ENCODE results near the gene SPATA32. TPM values are rescaled to one million over a fixed set of nuclear protein-coding genes. Genes with fewer than 3 reads are reported as not detected.
A peak's percentile ranks its signal among the peaks of the same experiment; 100 is the strongest.

SPATA32 gene
- total and polyA plus RNA-seq, 12 donors, result 0.13 to 0.16 TPM; not detected in 10

DNA sequence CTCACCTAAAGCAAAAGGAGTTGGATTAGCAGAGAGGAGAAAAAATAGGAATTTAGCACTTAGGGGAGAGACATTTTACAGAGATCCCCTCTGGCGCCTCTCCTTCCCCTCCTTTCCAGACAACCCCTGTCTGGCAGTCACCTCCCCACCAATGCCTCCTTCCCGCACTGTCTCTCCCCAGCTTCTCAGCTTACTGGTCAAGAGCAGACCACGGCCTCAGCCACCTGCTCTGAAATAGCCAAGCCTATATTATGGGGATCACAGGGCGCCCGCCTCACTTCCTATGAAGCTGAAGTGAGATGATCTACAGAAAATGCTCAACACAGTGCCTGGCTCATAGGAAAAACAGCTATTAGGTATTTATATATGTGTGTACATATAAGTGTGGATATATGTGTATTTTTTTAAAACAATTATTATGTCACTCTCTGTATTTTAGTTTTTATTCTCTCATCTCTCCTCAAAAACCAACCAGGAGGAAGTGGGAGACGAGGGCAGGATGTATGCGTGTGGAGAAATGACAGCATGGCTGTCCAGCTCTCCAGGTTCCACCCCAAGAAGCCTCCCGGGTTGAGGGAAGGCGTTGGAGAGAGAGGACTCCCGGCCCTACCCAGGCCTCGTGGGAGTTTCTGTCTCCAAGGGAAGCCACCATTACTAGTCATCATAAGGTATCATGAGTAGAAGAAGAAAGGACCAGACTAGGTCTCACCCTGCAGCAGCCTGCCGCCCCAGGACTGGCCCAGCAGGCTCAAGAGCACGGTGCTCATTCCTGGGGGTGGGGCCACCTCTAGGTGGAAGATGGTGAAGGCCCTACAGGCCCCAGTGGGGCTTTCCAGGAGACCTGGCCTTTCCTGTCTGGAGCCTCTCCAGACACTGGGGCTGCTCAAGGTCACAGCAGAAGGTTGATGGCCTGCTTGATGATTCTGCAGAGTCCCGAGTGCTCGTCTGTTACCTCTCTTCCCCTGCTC lies 27.7 kb upstream of the SPATA32 start:
- H3K27me3 ChIP-seq, result no peaks in the 10 kb centered on the region
- no peak for DNase-seq
- peak in 2 of 8 donors; percentile 2 to 3 for ATAC-seq
- 55 to 62% methylated on average over 15 of the region's 15 CpGs for WGBS, 2 donors
- intact Hi-C loops (cut with DNase I), result no loop called here
- no peak overlapping the region for H3K4me3 ChIP-seq
- peaks cover 51 to 87% (median 77%) of the 10 kb centered on the region in 9 donors for H3K4me1 ChIP-seq
- H3K36me3 ChIP-seq, result peaks cover 0 to 61% (median 52%) of the 10 kb centered on the region in 9 donors
- TF ChIP-seq, protein P1, sequence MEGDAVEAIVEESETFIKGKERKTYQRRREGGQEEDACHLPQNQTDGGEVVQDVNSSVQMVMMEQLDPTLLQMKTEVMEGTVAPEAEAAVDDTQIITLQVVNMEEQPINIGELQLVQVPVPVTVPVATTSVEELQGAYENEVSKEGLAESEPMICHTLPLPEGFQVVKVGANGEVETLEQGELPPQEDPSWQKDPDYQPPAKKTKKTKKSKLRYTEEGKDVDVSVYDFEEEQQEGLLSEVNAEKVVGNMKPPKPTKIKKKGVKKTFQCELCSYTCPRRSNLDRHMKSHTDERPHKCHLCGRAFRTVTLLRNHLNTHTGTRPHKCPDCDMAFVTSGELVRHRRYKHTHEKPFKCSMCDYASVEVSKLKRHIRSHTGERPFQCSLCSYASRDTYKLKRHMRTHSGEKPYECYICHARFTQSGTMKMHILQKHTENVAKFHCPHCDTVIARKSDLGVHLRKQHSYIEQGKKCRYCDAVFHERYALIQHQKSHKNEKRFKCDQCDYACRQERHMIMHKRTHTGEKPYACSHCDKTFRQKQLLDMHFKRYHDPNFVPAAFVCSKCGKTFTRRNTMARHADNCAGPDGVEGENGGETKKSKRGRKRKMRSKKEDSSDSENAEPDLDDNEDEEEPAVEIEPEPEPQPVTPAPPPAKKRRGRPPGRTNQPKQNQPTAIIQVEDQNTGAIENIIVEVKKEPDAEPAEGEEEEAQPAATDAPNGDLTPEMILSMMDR (IDR thresholded peaks at IDR 0.05), result no peak
- H3K27ac ChIP-seq, result peak overlapping the region; percentile 52 to 89 (median 83)
- H3K9me3 ChIP-seq, result no peaks in the 10 kb centered on the region

DNA sequence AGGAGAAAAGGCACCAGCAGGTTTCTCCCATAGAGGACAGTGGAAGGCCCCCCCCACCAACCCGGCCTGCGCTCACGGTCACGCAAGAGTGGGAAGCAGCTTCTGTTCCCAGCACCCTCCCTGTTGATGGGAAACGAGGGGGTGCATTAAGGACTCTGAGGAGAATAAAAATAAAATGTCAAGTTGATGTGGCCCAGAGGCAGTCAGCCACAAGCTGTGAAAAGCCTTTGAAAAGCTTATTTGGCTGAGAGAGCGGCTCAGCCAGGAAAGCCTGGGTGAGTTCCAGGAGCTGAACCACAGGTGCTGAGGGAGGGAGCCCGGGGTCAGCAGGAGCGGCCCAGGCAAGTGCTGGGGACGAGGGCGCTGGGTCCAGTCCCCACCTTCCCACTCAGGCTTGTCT lies 26.9 kb upstream of the SPATA32 start:
- Histone ChIP-seq H3K4me3 (no peak overlapping the region), H3K9me3 (no peaks in the 10 kb centered on the region), H3K27ac (peak overlapping the region; percentile 52 to 89 (median 83)), H3K36me3 (peaks cover 0 to 69% (median 53%) of the 10 kb centered on the region in 9 donors), H3K4me1 (peaks cover 52 to 87% (median 77%) of the 10 kb centered on the region in 9 donors), H3K27me3 (no peaks in the 10 kb centered on the region)
- DNase-seq (peak; percentile 55 to 59), ATAC-seq (peak in 7 of 8 donors; percentile 14 to 53 (median 43))
- intact Hi-C loops (cut with DNase I), result no loop called here
- TF ChIP-seq, protein P1 (IDR thresholded peaks at IDR 0.05), result no peak
- WGBS, 2 donors, result 35 to 53% methylated on average over 10 of the region's 10 CpGs

DNA sequence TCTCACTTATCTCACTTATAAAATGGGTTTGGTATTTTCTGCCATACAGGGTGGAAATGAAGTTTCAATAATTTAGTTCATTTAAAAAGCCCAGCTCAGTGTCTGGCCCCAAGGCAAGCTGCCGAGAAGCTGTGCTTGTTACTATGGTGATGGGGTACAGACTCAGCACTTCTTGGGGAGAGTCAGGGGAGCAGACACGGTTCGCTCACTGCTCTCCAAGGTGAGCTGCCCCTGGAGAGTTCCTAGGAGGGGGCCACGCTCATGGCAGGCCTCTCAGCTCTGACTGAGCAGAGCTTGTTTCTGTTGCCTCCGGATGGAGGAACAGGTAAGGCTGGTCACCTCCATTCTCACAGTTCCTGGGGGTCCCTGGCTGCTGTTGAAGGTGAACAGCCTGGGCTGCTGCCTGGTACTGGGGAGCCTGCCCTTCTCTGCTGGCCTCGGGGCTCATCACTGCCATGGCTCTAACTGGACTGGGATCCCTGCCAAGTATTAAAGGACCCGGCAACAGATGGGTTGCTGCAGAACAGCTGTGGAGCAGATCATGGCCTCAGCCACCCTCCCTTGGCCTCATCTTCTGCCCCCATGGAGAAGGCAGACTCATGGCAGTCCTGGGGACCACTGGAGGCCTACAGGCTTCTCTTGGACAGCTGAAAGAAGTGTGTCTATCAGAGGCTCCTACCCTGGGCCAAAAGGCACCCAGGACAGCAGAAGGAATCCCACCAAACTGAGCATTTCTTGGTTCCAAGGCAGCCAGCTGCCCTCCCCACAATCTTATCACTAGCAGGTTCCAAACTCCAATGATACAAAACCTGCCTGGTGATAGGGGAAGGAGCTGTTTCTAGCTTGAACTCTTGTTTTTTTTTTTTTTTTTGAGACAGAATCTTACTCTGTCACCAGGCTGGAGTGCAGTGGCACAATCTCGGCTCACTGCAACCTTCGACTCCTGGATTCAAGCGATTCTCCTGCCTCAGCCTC lies 25.9 kb upstream of the SPATA32 start:
- peak in 6 of 8 donors; percentile 5 to 38 (median 26) for ATAC-seq
- TF ChIP-seq, protein P1 (IDR thresholded peaks at IDR 0.05), result no peak
- H3K9me3 ChIP-seq, result no peaks in the 10 kb centered on the region
- peak overlapping the region in 9 of 10 donors; percentile 75 to 89 (median 83) for H3K27ac ChIP-seq
- intact Hi-C loops (cut with DNase I), result no loop called here
- H3K4me1 ChIP-seq, result peaks cover 45 to 87% (median 77%) of the 10 kb centered on the region in 9 donors
- no peak overlapping the region for H3K4me3 ChIP-seq
- peaks cover 0 to 79% (median 63%) of the 10 kb centered on the region in 9 donors for H3K36me3 ChIP-seq
- WGBS, 2 donors, result 49 to 58% methylated on average over 10 of the region's 10 CpGs
- no peaks in the 10 kb centered on the region for H3K27me3 ChIP-seq
- DNase-seq, result no peak

DNA sequence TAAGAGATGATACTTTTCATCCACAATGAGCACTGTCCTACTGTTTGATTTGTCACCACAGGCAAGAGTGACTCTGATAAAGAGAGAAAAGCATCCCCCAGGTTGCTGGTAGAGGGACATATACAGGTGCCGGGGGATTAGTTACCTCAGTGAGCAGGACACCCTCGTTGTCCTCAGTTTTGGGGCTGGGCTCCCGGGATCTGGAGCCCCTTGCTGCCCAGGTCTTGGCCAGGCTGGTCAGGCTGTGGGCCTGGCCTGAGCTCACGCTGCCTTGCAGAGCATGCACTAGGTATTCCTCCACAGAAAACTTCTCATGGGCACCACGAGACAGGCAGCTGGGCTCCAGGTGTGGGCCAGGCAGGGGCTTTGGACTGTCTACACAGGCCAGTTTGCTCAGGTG lies 24.4 kb upstream of the SPATA32 start:
- Histone ChIP-seq H3K4me1 (peaks cover 33 to 77% (median 66%) of the 10 kb centered on the region in 9 donors), H3K27ac (peak overlapping the region in 5 of 10 donors; percentile 13 to 82 (median 31)), H3K4me3 (no peak overlapping the region), H3K9me3 (no peaks in the 10 kb centered on the region), H3K36me3 (peaks cover 0 to 93% (median 67%) of the 10 kb centered on the region in 9 donors), H3K27me3 (no peaks in the 10 kb centered on the region)
- ATAC-seq, result no peak
- intact Hi-C loops (cut with DNase I), result no loop called here
- 91 to 95% methylated on average over 5 of the region's 5 CpGs for WGBS, 2 donors
- DNase-seq, result no peak
- TF ChIP-seq, protein P1 (IDR thresholded peaks at IDR 0.05), result no peak

All from heart right ventricle (tissue), 16 donors.